ENCODE measurements around the gene CBLN1.

GRCh38 chr16:49248227-49248626 is 33.4 kb downstream of the CBLN1 start:
- no peak for TF ChIP-seq EP300 (IDR thresholded peaks at IDR 0.05)
- no peak for TF ChIP-seq CTCF (IDR thresholded peaks at IDR 0.05)
- TF ChIP-seq POLR2AphosphoS5 (IDR thresholded peaks at IDR 0.05), result no peak
- no peak for TF ChIP-seq POLR2A (IDR thresholded peaks at IDR 0.05)
